BLaER1 (cell line): ENCODE results near the gene DNAJB1.

Source experiments
- H3K27ac ChIP-seq: shearing (Covaris generic); formaldehyde crosslinking; 2 replicates; pipeline ENCODE4 v1.8.1; 2022
- H3K27me3 ChIP-seq: shearing (Covaris generic); formaldehyde crosslinking; 2 replicates; pipeline ENCODE4 v1.8.1; 2022
- H3K36me3 ChIP-seq: shearing (Covaris generic); formaldehyde crosslinking; 2 replicates; pipeline ENCODE4 v1.8.1; 2022
- H3K4me1 ChIP-seq: shearing (Covaris generic); formaldehyde crosslinking; 2 replicates; pipeline ENCODE4 v1.8.1; 2022
- H3K4me2 ChIP-seq: shearing (Covaris generic); formaldehyde crosslinking; 2 replicates; pipeline ENCODE4 v1.8.1; 2022
- H3K4me3 ChIP-seq: shearing (Covaris generic); formaldehyde crosslinking; 2 replicates; pipeline ENCODE4 v1.8.1; 2022
- H3K9ac ChIP-seq: shearing (Covaris generic); formaldehyde crosslinking; 2 replicates; pipeline ENCODE4 v1.8.1; 2022
- H3K9me3 ChIP-seq: shearing (Covaris generic); formaldehyde crosslinking; 2 replicates; pipeline ENCODE4 v1.8.1; 2022
- H4K20me1 ChIP-seq: shearing (Covaris generic); formaldehyde crosslinking; 2 replicates; pipeline ENCODE4 v1.8.1; 2022
- Cebpa-rat ChIP-seq: shearing (Covaris generic); IDR thresholded peaks from 2 replicates; pipeline ENCODE4 v1.8.1; 2022

DNAJB1 gene

GRCh38 chr19:14470031-14470876 lies 47.9 kb downstream of the DNAJB1 start:
- no peak overlapping the region for H3K4me2 ChIP-seq
- H3K27ac ChIP-seq: no peak overlapping the region
- H3K36me3 ChIP-seq: peaks cover 63% of the 10 kb centered on the region
- no peak for TF ChIP-seq Cebpa-rat
- H3K27me3 ChIP-seq: peaks cover 24% of the 10 kb centered on the region
- H3K4me3 ChIP-seq: no peak overlapping the region
- no peak overlapping the region for H3K9ac ChIP-seq
- H3K4me1 ChIP-seq: peaks cover 34% of the 10 kb centered on the region
- no peaks in the 10 kb centered on the region for H3K9me3 ChIP-seq
- H4K20me1 ChIP-seq: peaks cover 21% of the 10 kb centered on the region; the same call in 1 of the 2 replicates

DNA sequence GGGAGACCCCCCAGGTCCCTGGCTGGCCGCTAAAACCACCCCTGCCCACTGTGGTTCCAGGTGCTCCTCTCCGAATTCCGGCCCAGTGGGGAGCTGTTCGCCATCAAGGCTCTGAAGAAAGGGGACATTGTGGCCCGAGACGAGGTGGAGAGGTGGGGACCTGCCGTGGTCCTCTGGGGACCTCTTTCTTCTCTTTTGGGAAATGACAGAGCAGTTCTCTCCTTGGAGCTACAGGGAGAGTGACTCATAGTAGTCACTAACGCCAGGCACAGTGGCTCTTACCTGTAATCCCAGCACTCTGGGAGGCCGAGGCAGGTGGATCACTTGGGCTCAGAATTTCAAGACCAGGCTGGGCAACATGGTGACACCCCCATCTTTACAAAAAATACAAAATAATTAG lies 50.4 kb downstream of the DNAJB1 start:
- H3K9ac ChIP-seq: no peak overlapping the region
- peaks cover 5% of the 10 kb centered on the region; the same call in 1 of the 2 replicates for H3K27me3 ChIP-seq
- no peak overlapping the region for H3K27ac ChIP-seq
- no peak overlapping the region for H3K4me3 ChIP-seq
- no peaks in the 10 kb centered on the region for H3K9me3 ChIP-seq
- H3K4me2 ChIP-seq: no peak overlapping the region
- TF ChIP-seq Cebpa-rat: no peak
- peaks cover 87% of the 10 kb centered on the region for H3K36me3 ChIP-seq
- peaks cover 21% of the 10 kb centered on the region; the same call in 1 of the 2 replicates for H4K20me1 ChIP-seq
- peaks cover 12% of the 10 kb centered on the region for H3K4me1 ChIP-seq

DNA sequence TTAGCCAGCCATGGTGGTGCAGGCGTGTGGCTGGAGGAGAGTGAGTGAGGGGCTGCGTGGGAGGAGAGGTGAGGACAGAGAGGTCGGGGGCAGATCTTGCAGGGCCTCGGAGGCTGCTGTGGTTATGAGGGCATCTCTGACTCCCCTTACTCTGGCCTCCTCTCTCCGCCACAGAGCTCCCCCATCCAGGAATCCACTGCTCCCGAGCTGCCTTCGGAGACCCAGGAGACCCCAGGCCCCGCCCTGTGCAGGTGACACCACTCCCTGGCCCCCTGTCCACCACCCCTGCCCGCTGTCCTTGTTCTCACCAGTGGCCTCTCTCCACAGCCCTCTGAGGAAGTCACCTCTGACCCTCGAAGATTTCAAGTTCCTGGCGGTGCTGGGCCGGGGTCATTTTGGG lies 50.8 kb downstream of the DNAJB1 start:
- no peak overlapping the region for H3K4me3 ChIP-seq
- no peak for TF ChIP-seq Cebpa-rat
- H3K4me1 ChIP-seq: peaks cover 7% of the 10 kb centered on the region
- H3K27ac ChIP-seq: no peak overlapping the region
- H3K27me3 ChIP-seq: peaks cover 1% of the 10 kb centered on the region; the same call in 1 of the 2 replicates
- H3K9me3 ChIP-seq: no peaks in the 10 kb centered on the region
- no peak overlapping the region for H3K4me2 ChIP-seq
- no peak overlapping the region for H3K9ac ChIP-seq
- peaks cover 21% of the 10 kb centered on the region; the same call in 1 of the 2 replicates for H4K20me1 ChIP-seq
- H3K36me3 ChIP-seq: peaks cover 92% of the 10 kb centered on the region
